Esophagus squamous epithelium (tissue), 5 donors: ENCODE data around the gene ATP2B3. TPM values are rescaled to one million over a fixed set of nuclear protein-coding genes. Genes with fewer than 3 reads are reported as not detected.
"Not testable (repeated sequence)": the region's sequence is repeated elsewhere in the genome, so short reads cannot be mapped to it uniquely, and the experiment has no call there.

Experiments used
- DNase-seq: peaks from one replicate; lab custom pipeline; 2025; lab: John Stamatoyannopoulos, UW
- H3K27ac ChIP-seq, 4 donors: fragments of 200-600 bp; sonication (generic); one replicate each; pipeline ENCODE4 v1.5.1; 2016 to 2019; ENCODE audit warnings: mild to moderate bottlenecking in 1 of 4
- H3K27me3 ChIP-seq, 4 donors: fragments of 200-600 bp; sonication (generic); 1 replicate in 3 of 4; 2 replicates in 1 of 4; pipeline versions ENCODE4 v1.5.1 to v1.6.0; 2017 to 2021; ENCODE audit warnings: antibody characterized with exemption in 1 of 4
- H3K36me3 ChIP-seq, 3 donors: fragments of 200-600 bp; sonication (generic); one replicate each; pipeline ENCODE4 v1.5.1; 2016 to 2019
- H3K4me1 ChIP-seq, 3 donors: fragments of 200-600 bp; sonication (generic); one replicate each; pipeline ENCODE4 v1.5.1; 2017 to 2019
- H3K4me3 ChIP-seq, 4 donors: fragments of 200-600 bp; sonication (generic); 1 replicate in 3 of 4; 2 replicates in 1 of 4; pipeline ENCODE4 v1.5.1; 2016 to 2019; ENCODE audit warnings: mild to moderate bottlenecking in 2 of 4, moderate library complexity in 1 of 4
- H3K9me3 ChIP-seq, 3 donors: fragments of 200-600 bp; sonication (generic); one replicate each; pipeline ENCODE4 v1.5.1; 2016 to 2019
- CTCF ChIP-seq, 6 experiments: fragments of 450-650 bp in 4 of 6; fragments of 200-600 bp in 2 of 6; sonication (generic) in 2 of 6; IDR thresholded peaks; one replicate each; pipeline ENCODE4 v1.5.1; 2016 to 2019; ENCODE audit warnings: antibody characterized with exemption in 6 of 6, mild to moderate bottlenecking in 4 of 6, moderate library complexity in 4 of 6
- POLR2A ChIP-seq, 4 donors: fragments of 450-650 bp; IDR thresholded peaks; one replicate each; pipeline ENCODE4 v1.6.1; 2017; ENCODE audit warnings: antibody characterized with exemption in 4 of 4, mild to moderate bottlenecking in 4 of 4, moderate library complexity in 3 of 4
- WGBS, 2 donors: methylation state at CpG; one replicate each; pipeline ENCODE4 v1.1.5; 2018; 5-methylcytosine and 5-hydroxymethylcytosine counted together
- intact Hi-C: fragments of 100-400 bp; cut with DNase I; formaldehyde crosslinking; loops from one replicate; pipeline ENCODE4 v1.15.0; 2022
- total RNA-seq, 4 donors: library from RNA; depleted of rRNA; stranded (reverse); fragments of >200 nt; gene quantifications; one replicate each; pipeline ENCODE4 v1.1.0, GENCODE V29; 2016
- donor health status: DM: yes; HTN: yes; CAD: no.

ATP2B3 gene
- total RNA-seq, 4 donors from 2014 or later: not detected

GRCh38 chrX:153603131-153603656 lies 85.8 kb downstream of the ATP2B3 start:
- no peak overlapping the region for H3K27ac ChIP-seq
- no peak for DNase-seq
- H3K4me1 ChIP-seq: peaks cover 8 to 19% (median 11%) of the 10 kb centered on the region in 3 donors
- H3K4me3 ChIP-seq: no peak overlapping the region
- intact Hi-C loops: no loop called here
- H3K9me3 ChIP-seq: no peaks in the 10 kb centered on the region
- WGBS, 2 donors: 94% methylated on average over 6 to 15 of the region's 17 CpGs
- no peaks in the 10 kb centered on the region for H3K36me3 ChIP-seq
- H3K27me3 ChIP-seq: no peaks in the 10 kb centered on the region
- TF ChIP-seq POLR2A (IDR thresholded peaks at IDR 0.05) (no peak), CTCF (IDR thresholded peaks at IDR 0.05) (no peak)

GRCh38 chrX:153604666-153605380 lies 87.4 kb downstream of the ATP2B3 start:
- H3K36me3 ChIP-seq, H3K4me3 ChIP-seq, H3K9me3 ChIP-seq, intact Hi-C loops, H3K27me3 ChIP-seq, H3K27ac ChIP-seq, DNase-seq: not testable (repeated sequence)
- 53 to 78% methylated on average over 3 to 14 of the region's 18 CpGs for WGBS, 2 donors
- H3K4me1 ChIP-seq: peaks cover 8 to 19% (median 11%) of the 10 kb centered on the region in 3 donors

GRCh38 chrX:153606503-153606902 lies 89.1 kb downstream of the ATP2B3 start:
- WGBS, 2 donors: 78 to 82% methylated on average over 14 to 15 of the region's 23 CpGs
- H3K4me1 ChIP-seq: peaks cover 0 to 13% (median 4%) of the 10 kb centered on the region in 3 donors
- intact Hi-C loops: no loop called here

GRCh38 chrX:153608376-153608775 lies 90.9 kb downstream of the ATP2B3 start:
- Histone ChIP-seq H3K4me1 (peaks cover 0 to 13% (median 4%) of the 10 kb centered on the region in 3 donors), H3K27me3 (peaks cover 0 to 17% (median 0%) of the 10 kb centered on the region in 4 donors), H3K9me3 (no peaks in the 10 kb centered on the region), H3K27ac (no peak overlapping the region), H3K4me3 (no peak overlapping the region), H3K36me3 (no peaks in the 10 kb centered on the region)
- no peak for DNase-seq
- no peak for TF ChIP-seq POLR2A (IDR thresholded peaks at IDR 0.05)
- TF ChIP-seq CTCF (IDR thresholded peaks at IDR 0.05): no peak
- intact Hi-C loops: no loop called here
- WGBS, 2 donors: 52 to 90% methylated on average over 2 of the region's 2 CpGs

More at GRCh38 chrX:153606503-153606902, 89.1 kb downstream of the ATP2B3 start:
- no peak overlapping the region for H3K4me3 ChIP-seq
- no peaks in the 10 kb centered on the region for H3K9me3 ChIP-seq
- DNase-seq: no peak
- peaks cover 0 to 13% (median 0%) of the 10 kb centered on the region in 4 donors for H3K27me3 ChIP-seq
- no peak for TF ChIP-seq POLR2A (IDR thresholded peaks at IDR 0.05)
- no peak for TF ChIP-seq CTCF (IDR thresholded peaks at IDR 0.05)
- H3K27ac ChIP-seq: no peak overlapping the region
- H3K36me3 ChIP-seq: no peaks in the 10 kb centered on the region

- DNase-seq: no peak
- Histone ChIP-seq H3K4me3 (no peak overlapping the region), H3K9me3 (no peaks in the 10 kb centered on the region), H3K27ac (no peak overlapping the region), H3K27me3 (peaks cover 0 to 21% (median 0%) of the 10 kb centered on the region in 4 donors), H3K36me3 (no peaks in the 10 kb centered on the region), H3K4me1 (peaks cover 0 to 13% (median 4%) of the 10 kb centered on the region in 3 donors)
- TF ChIP-seq CTCF (IDR thresholded peaks at IDR 0.05) (no peak), POLR2A (IDR thresholded peaks at IDR 0.05) (no peak)
- 52 to 53% methylated on average over 4 of the region's 4 CpGs for WGBS, 2 donors
- intact Hi-C loops: no loop called here
These were observed 91.4 kb downstream of the ATP2B3 start for GRCh38 chrX:153608806-153609205.
